CD14-positive monocyte (primary cell): ENCODE measurements around the gene RARS2. TPM values are rescaled to one million over a fixed set of nuclear protein-coding genes. Genes with fewer than 3 reads are reported as not detected.
"Not testable (repeated sequence)": the region's sequence is repeated elsewhere in the genome, so short reads cannot be mapped to it uniquely, and the experiment has no call there.

Experiments
- DNase-seq, 3 donors: peaks; one replicate each; pipeline ENCODE4 v3.0.0-alpha.2; 2011 to 2022
- H2AFZ ChIP-seq: 2 replicates; pipeline ENCODE4 v1.6.0; 2012; ENCODE audit warnings: mild to moderate bottlenecking, low read depth, low read length, inconsistent platforms; ENCODE audit not compliant: insufficient read depth, poor library complexity, severe bottlenecking
- H3K27ac ChIP-seq, 2 donors: 1 replicate in 1 of 2; 2 replicates in 1 of 2; pipeline ENCODE4 v1.5.1; 2012 to 2013; ENCODE audit warnings: low read length in 2 of 2, control low read depth in 1 of 2, inconsistent platforms in 1 of 2, low read depth in 1 of 2, mild to moderate bottlenecking in 1 of 2
- H3K27me3 ChIP-seq, 2 donors: one replicate each; pipeline versions ENCODE4 v1.6.0 to v1.6.1; 2011 to 2013; ENCODE audit warnings: low read length in 2 of 2; ENCODE audit not compliant: control insufficient read depth in 2 of 2, insufficient read depth in 2 of 2
- H3K36me3 ChIP-seq, 2 donors: replicated peaks in 1 of 2; 1 replicate in 1 of 2; 2 replicates in 1 of 2; pipeline versions ENCODE4 v1.5.1 to v1.6.1; 2012 to 2013; ENCODE audit warnings: low read length in 2 of 2, control low read depth in 1 of 2, inconsistent platforms in 1 of 2, mild to moderate bottlenecking in 1 of 2; ENCODE audit not compliant: insufficient read depth in 2 of 2, control insufficient read depth in 1 of 2
- H3K4me1 ChIP-seq, 2 donors: 1 replicate in 1 of 2; 2 replicates in 1 of 2; pipeline versions ENCODE4 v1.5.1 to v1.6.1; 2012 to 2013; ENCODE audit warnings: low read length in 2 of 2, control low read depth in 1 of 2, inconsistent platforms in 1 of 2, mild to moderate bottlenecking in 1 of 2, moderate library complexity in 1 of 2; ENCODE audit not compliant: insufficient read depth in 2 of 2, control insufficient read depth in 1 of 2
- H3K4me2 ChIP-seq: replicated peaks from 2 replicates; pipeline ENCODE3; 2012; ENCODE audit warnings: low read length, moderate library complexity, mild to moderate bottlenecking; ENCODE audit not compliant: poor library complexity, severe bottlenecking; ENCODE audit errors: extremely low read depth
- H3K4me3 ChIP-seq, 3 experiments: fragments of 200-600 bp in 1 of 3; sonication (generic) in 1 of 3; replicated peaks in 1 of 3; 1 replicate in 2 of 3; 2 replicates in 1 of 3; pipeline ENCODE4 v1.5.1; 2011 to 2013; ENCODE audit warnings: low read length in 3 of 3, mild to moderate bottlenecking in 3 of 3, control low read depth in 2 of 3, low read depth in 2 of 3, inconsistent platforms in 1 of 3, moderate library complexity in 1 of 3
- H3K79me2 ChIP-seq: 2 replicates; pipeline ENCODE4 v1.6.0; 2012; ENCODE audit warnings: mild to moderate bottlenecking, control low read depth, inconsistent platforms, low read length, moderate library complexity; ENCODE audit not compliant: insufficient read depth
- H3K9ac ChIP-seq: 2 replicates; pipeline ENCODE4 v1.6.0; 2017; ENCODE audit warnings: low read length, mild to moderate bottlenecking; ENCODE audit not compliant: insufficient read depth, poor library complexity, severe bottlenecking
- H3K9me3 ChIP-seq, 2 donors: replicated peaks in 1 of 2; 1 replicate in 1 of 2; 2 replicates in 1 of 2; pipeline versions ENCODE4 v1.5.1 to v1.6.1; 2012 to 2013; ENCODE audit warnings: low read length in 2 of 2, control low read depth in 1 of 2; ENCODE audit not compliant: control insufficient read depth in 1 of 2, insufficient read depth in 1 of 2
- H4K20me1 ChIP-seq: 2 replicates; pipeline ENCODE4 v1.6.0; 2012; ENCODE audit warnings: mild to moderate bottlenecking, low read length, control low read depth, moderate library complexity; ENCODE audit not compliant: insufficient read depth
- H3K27ac Mint-ChIP-seq, 7 donors: one replicate each; pipeline ENCODE4 v1.8.0; 2020; ENCODE audit warnings: mild to moderate bottlenecking in 7 of 7, mixed read lengths in 7 of 7, moderate library complexity in 6 of 7, inconsistent platforms in 2 of 7
- H3K27me3 Mint-ChIP-seq, 3 donors: one replicate each; pipeline ENCODE4 v1.8.0; 2021 to 2022; ENCODE audit warnings: low read depth in 3 of 3, mild to moderate bottlenecking in 3 of 3, mixed read lengths in 3 of 3, moderate library complexity in 3 of 3, inconsistent platforms in 1 of 3
- H3K36me3 Mint-ChIP-seq, 2 donors: one replicate each; pipeline ENCODE4 v1.8.0; 2020; ENCODE audit warnings: mixed read lengths in 2 of 2, inconsistent platforms in 1 of 2, mild to moderate bottlenecking in 1 of 2
- H3K4me1 Mint-ChIP-seq: one replicate; pipeline ENCODE4 v1.8.0; 2020; ENCODE audit warnings: mild to moderate bottlenecking, mixed read lengths
- H3K4me3 Mint-ChIP-seq, 2 donors: one replicate each; pipeline ENCODE4 v1.8.0; 2020; ENCODE audit warnings: mild to moderate bottlenecking in 2 of 2, mixed read lengths in 2 of 2, moderate library complexity in 1 of 2
- H3K9me3 Mint-ChIP-seq, 7 donors: one replicate each; pipeline ENCODE4 v1.8.0; 2020 to 2022; ENCODE audit warnings: mixed read lengths in 7 of 7, mild to moderate bottlenecking in 6 of 7, moderate library complexity in 6 of 7, inconsistent platforms in 2 of 7
- WGBS: methylation state at CpG from one replicate; pipeline ENCODE4 v1.1.5; 2013; ENCODE audit warnings: missing lambda C conversion rate; ENCODE audit not compliant: insufficient coverage; 5-methylcytosine and 5-hydroxymethylcytosine counted together
- intact Hi-C, 2 donors: fragments of 100-400 bp; cut with micrococcal nuclease; formaldehyde crosslinking; loops; one replicate each; pipeline versions ENCODE4 v1.15.0 to v1.15.1; 2023
- polyA plus RNA-seq, 3 donors: library from polyadenylated mRNA; depleted of rRNA in 1 of 3; unstranded in 2 of 3; stranded (reverse) in 1 of 3; fragments of 300-500 nt in 2 of 3; fragments of >200 nt in 1 of 3; fragmentation: Illumina TruSeq in 2 of 3; gene quantifications; 1 replicate in 2 of 3; 2 replicates in 1 of 3; pipeline ENCODE4 v1.2.3, GENCODE V29; 2012 to 2021
- TF ChIP-seq, protein P1 (sequence below): fragments of 200-600 bp; IDR thresholded peaks from one replicate; pipeline ENCODE4 v1.8.0; 2022; ENCODE audit warnings: antibody characterized with exemption, mild to moderate bottlenecking

Gene RARS2
- polyA plus RNA-seq, 3 donors = 8.6 to 33.0 (median 27.3) TPM

DNA sequence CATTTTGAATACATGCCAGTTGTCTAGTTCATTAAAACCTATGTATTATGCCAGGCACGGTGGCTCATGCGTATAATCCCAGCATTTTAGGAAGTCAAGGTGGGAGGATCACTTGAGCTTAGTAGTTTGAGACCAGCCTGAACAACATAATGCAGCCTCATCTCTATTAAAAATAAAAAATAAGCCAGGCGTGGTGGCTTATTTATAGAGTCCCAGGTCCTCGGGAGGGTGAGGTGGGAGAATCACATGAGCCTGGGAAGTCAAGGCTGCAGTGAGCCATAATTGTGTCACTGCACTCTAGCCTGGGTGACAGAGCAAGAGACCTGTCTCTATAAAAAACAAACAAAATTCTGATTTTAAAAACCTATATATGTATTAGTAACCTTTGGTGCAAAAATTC, 27.6 kb upstream of the RARS2 start:
- H3K27me3 Mint-ChIP-seq = no peaks in the 10 kb centered on the region
- H4K20me1 ChIP-seq = no peaks in the 10 kb centered on the region
- H3K27ac Mint-ChIP-seq = no peak overlapping the region
- no peaks in the 10 kb centered on the region for H3K4me1 Mint-ChIP-seq
- no peak overlapping the region for H3K27ac ChIP-seq
- TF ChIP-seq, protein P1, sequence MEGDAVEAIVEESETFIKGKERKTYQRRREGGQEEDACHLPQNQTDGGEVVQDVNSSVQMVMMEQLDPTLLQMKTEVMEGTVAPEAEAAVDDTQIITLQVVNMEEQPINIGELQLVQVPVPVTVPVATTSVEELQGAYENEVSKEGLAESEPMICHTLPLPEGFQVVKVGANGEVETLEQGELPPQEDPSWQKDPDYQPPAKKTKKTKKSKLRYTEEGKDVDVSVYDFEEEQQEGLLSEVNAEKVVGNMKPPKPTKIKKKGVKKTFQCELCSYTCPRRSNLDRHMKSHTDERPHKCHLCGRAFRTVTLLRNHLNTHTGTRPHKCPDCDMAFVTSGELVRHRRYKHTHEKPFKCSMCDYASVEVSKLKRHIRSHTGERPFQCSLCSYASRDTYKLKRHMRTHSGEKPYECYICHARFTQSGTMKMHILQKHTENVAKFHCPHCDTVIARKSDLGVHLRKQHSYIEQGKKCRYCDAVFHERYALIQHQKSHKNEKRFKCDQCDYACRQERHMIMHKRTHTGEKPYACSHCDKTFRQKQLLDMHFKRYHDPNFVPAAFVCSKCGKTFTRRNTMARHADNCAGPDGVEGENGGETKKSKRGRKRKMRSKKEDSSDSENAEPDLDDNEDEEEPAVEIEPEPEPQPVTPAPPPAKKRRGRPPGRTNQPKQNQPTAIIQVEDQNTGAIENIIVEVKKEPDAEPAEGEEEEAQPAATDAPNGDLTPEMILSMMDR = no peak
- no peak overlapping the region for H3K4me2 ChIP-seq
- H3K9me3 Mint-ChIP-seq = peaks cover 0 to 13% (median 4%) of the 10 kb centered on the region in 7 donors
- peaks cover 14 to 42% of the 10 kb centered on the region in 2 donors for H3K36me3 ChIP-seq
- WGBS = no CpG with 5 or more reads among the region's 4 CpGs
- H3K4me3 Mint-ChIP-seq = no peak overlapping the region
- no peaks in the 10 kb centered on the region for H3K79me2 ChIP-seq
- no peaks in the 10 kb centered on the region for H3K27me3 ChIP-seq
- H3K4me1 ChIP-seq = no peaks in the 10 kb centered on the region
- intact Hi-C loops = no loop called here
- H2AFZ ChIP-seq = no peak overlapping the region
- H3K9ac ChIP-seq = no peak overlapping the region
- H3K4me3 ChIP-seq = no peak overlapping the region
- peaks cover 36 to 46% of the 10 kb centered on the region in 2 donors for H3K36me3 Mint-ChIP-seq
- no peak for DNase-seq
- H3K9me3 ChIP-seq = no peaks in the 10 kb centered on the region

DNA sequence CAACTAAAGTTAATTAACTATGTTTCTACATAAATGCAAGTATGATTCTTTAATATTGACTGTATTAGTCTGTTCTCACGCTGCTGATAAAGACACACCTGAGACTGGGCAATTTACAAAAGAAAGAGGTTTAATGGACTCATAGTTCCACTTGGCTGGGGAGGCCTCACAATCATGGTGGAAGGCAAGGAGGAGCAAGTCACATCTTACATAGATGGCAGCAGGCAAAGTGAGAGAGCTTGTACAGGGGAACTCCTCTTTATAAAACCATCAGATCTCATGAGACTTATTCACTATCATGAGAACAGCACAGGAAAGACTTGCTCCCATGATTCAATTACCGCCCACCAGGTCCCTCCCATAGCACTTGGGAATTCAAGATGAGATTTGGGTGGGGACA, 23.2 kb upstream of the RARS2 start:
- H4K20me1 ChIP-seq, H3K9me3 ChIP-seq, H3K4me2 ChIP-seq, H3K4me1 Mint-ChIP-seq, intact Hi-C loops, H3K27ac ChIP-seq, H2AFZ ChIP-seq, DNase-seq, H3K9ac ChIP-seq, H3K79me2 ChIP-seq, H3K4me3 Mint-ChIP-seq, H3K27me3 ChIP-seq, H3K4me1 ChIP-seq, H3K27me3 Mint-ChIP-seq, H3K4me3 ChIP-seq: not testable (repeated sequence)
- Mint-ChIP-seq H3K27ac (peak overlapping the region in 3 of 7 donors; percentile 3 to 66 (median 52)), H3K9me3 (peaks cover 0 to 13% (median 4%) of the 10 kb centered on the region in 7 donors), H3K36me3 (peaks cover 31 to 42% of the 10 kb centered on the region in 2 donors)
- 100% methylated on average over 1 of the region's 2 CpGs for WGBS
- H3K36me3 ChIP-seq = peaks cover 25 to 58% of the 10 kb centered on the region in 2 donors
